Activated CD4-positive, alpha-beta T cell treated with anti-CD3 and anti-CD28 coated beads, Interleukin-2, amount 50 U/mL, for 4 hours (primary cell): ENCODE data around the gene USP12.

Experiments used
- DNase-seq, 2 experiments: peaks; one replicate each; pipeline ENCODE4 v3.0.0-alpha.2; 2020

Gene USP12

DNA sequence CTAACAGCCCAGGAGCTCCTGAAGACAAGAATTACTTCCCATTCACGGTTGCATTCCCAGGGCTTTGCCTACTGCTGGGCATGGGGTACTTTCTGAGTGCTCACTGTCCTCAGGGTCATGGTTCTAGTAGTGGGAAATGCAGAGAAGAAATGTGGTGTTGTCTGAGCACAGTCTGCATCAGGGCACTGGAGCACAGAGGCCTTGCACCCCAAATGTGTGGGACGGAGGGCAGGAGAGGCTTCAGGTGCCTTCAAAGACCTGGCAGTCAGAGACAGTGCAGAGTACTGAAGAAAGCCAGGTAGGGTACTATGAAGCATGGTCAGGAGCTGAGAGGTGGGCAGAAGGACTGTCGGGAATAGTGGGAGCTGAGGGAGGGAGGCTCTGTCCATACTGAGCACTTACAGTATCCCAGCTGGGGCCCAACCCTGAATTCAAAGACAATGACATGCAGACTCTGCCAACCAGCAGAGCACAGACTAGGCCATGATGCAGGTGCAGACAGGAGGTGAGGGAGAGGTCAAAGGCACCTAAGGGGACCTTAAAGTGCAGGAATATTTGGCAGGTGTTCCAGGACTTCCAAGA, 144.4 kb downstream of the USP12 start:
- DNase-seq, result no peak

DNA sequence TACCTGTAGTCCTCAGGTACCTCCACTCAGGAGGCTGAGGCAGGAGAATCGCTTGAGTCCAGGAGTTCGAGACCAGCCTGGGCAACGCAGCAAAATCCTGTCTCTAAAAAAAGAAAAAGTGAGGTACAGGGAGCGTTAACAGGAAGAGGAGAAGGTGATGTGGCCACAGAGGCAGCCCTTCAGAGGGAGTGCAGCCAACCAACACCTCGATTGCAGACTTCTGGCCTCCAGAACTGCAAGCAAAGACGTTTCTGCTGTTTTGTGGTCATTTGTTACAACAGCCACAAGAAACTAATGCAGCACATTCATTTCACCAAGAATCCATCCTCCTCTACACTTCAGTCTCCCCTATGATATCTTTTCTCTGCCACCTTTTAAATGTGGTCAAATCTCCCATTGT, 145.2 kb downstream of the USP12 start:
- DNase-seq, result no peak

DNA sequence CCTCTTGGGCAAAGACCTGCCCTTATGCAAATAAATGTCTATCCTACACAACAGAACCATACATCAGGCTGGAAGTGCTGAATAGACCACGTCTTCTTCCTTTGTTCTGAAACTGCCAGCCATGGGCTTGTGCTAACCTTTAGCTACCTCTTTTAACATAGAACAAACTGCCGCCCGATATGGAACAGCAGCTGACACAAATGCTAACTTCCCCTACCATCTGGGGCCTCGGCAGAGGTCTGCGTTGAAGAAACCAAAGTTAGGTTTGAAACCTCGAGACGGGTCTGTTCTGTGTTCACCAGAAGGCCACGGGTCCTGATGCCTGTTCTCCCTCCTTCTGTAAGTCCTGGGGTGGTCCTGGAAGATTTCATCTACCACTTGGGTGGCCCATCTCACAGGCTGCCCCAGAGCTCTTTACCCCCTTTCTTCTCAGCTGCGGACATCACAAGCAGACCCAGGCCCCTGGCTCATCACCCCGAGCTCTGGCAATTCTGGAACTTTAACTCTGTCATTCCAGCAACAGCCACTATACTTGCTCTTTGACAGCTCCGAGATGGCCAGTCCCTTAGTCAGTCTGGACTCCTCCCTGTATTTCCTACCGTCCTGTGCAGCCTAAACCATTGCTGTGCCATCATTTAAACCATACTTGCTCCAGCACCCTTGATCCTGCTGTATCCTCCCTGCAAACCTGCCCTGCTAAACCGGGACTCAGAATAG, 146.7 kb downstream of the USP12 start:
- no peak for DNase-seq

- DNase-seq, result no peak
Observed at GRCh38 chr13:27024074-27024461, 147.5 kb downstream of the USP12 start.

GRCh38 chr13:27023385-27024073, 148.1 kb downstream of the USP12 start:
- DNase-seq, result no peak

DNA sequence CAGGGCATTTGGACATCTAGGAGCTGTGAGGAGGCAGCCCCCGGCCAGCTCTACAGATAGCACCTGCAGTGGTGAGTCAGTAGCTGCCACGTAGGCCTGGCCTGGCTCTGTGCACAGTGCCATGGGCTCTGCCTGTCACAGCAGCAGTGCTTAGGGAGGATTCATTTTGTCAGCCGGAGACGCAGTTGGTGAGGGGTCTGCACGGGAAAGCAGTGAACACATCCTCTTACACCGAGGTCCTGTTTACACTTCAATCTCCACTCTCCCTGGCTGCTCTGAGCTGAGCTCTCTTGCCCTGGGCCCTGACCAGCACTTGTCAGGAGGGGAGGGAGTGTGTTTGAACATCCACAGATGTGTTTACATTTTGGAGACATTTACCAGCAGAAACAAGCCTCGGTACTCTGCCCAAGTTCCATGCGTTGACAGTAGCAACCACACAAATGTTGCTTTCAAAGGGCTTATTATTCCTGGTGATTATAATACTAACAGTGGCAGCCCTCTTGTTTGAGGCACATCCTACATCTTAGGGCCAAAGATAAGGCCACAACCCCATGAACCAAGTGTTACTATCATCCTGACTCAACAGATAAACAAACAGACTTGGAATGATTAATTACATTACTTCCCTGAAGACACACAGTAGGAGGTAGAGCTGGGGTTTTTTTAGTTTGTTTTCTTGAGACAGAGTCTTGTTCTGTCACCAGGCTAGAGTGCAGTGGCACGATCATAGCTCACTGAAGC, 148.9 kb downstream of the USP12 start:
- DNase-seq, result no peak

DNA sequence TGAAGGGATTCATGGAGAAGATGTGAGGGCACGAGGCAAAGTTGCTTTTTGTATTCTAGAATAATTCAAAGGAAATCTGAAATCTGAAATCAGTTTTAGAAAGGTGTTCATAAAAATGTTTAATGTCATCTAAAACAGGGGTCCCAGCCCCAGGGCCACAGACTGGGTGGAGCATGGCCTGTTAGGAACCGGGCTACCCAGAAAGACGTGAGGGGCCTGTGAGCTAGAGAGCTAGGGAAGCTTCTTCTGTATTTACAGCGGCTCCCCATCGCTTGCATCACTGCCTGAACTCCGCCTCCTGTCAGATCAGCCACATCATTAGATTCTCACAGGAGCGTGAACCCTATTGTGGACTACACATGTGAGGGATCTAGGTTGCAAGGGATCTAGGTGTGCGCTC, 151.2 kb downstream of the USP12 start:
- DNase-seq, result no peak

- DNase-seq, result no peak
Observed at GRCh38 chr13:27018882-27019281, 152.7 kb downstream of the USP12 start.

DNA sequence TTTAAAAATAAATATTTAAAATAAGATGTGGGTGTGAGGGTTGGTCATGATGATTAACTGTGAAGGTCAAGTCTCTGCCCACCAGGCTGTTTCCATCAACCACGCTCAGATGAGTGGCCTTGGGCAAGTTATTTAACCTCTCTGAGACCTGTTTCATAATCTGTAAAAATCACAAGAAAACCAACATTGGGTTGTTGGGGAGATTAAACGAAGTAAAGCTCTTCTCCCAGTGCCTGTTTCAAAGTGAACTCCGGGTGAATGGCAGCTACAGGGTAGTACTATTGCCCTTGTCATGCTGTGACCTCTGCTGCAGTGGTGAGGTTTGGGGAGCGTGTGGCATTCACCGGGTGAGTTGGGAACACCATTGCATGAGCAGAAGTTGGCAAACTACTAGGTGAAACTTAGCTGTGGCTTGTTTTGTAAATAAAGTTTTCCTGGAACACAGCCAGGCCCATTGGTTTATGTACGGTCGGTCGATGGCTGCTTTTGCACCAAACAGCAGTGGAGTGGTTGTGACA, 153.2 kb downstream of the USP12 start:
- DNase-seq, result no peak

GRCh38 chr13:27016875-27017274, 154.7 kb downstream of the USP12 start:
- no peak for DNase-seq
